HG02840 (cell line): ENCODE results near the gene PLEKHA4.

Source experiments
- ATAC-seq: cut with Tn5 transposase; IDR thresholded peaks from one replicate; pipeline ENCODE4 v1.9.1; 2021; ENCODE audit warnings: mild to moderate bottlenecking, moderate library complexity, moderate number of reproducible peaks; ENCODE audit not compliant: unreplicated experiment, low FRiP score

Gene PLEKHA4

GRCh38 chr19:48833977-48834376 lies 34.4 kb downstream of the PLEKHA4 start:
- ATAC-seq, result no peak

GRCh38 chr19:48833049-48833448 lies 35.4 kb downstream of the PLEKHA4 start:
- ATAC-seq, result no peak

GRCh38 chr19:48830965-48831364 lies 37.5 kb downstream of the PLEKHA4 start:
- no peak for ATAC-seq

- no peak for ATAC-seq
These were observed 38.3 kb downstream of the PLEKHA4 start for GRCh38 chr19:48830088-48830487.

GRCh38 chr19:48826606-48827020 lies 41.8 kb downstream of the PLEKHA4 start:
- ATAC-seq, result no peak

- ATAC-seq, result no peak
These were observed 45.9 kb downstream of the PLEKHA4 start for GRCh38 chr19:48822514-48822913.

- ATAC-seq, result no peak
These were observed 46.8 kb downstream of the PLEKHA4 start for GRCh38 chr19:48821633-48822032.

GRCh38 chr19:48819366-48819816 lies 49.0 kb downstream of the PLEKHA4 start:
- no peak for ATAC-seq

GRCh38 chr19:48818234-48818820 lies 50.1 kb downstream of the PLEKHA4 start:
- no peak for ATAC-seq

- ATAC-seq, result no peak
These were observed 50.8 kb downstream of the PLEKHA4 start for GRCh38 chr19:48817585-48818124.

GRCh38 chr19:48815870-48816501 lies 52.4 kb downstream of the PLEKHA4 start:
- ATAC-seq, result no peak

- ATAC-seq, result no peak
These were observed 53.5 kb downstream of the PLEKHA4 start for GRCh38 chr19:48814895-48815294.

- no peak for ATAC-seq
These were observed 55.1 kb downstream of the PLEKHA4 start for GRCh38 chr19:48813123-48813913.

GRCh38 chr19:48812094-48812929 lies 56.1 kb downstream of the PLEKHA4 start:
- ATAC-seq, result no peak

- no peak for ATAC-seq
These were observed 58.3 kb downstream of the PLEKHA4 start for GRCh38 chr19:48810151-48810550.

GRCh38 chr19:48807590-48808308 lies 60.7 kb downstream of the PLEKHA4 start:
- ATAC-seq, result no peak

- ATAC-seq, result no peak
These were observed 61.4 kb downstream of the PLEKHA4 start for GRCh38 chr19:48806818-48807589.

GRCh38 chr19:48806518-48806817 lies 61.9 kb downstream of the PLEKHA4 start:
- ATAC-seq, result no peak

- no peak for ATAC-seq
These were observed 63.0 kb downstream of the PLEKHA4 start for GRCh38 chr19:48805452-48805851.
